Skeletal muscle tissue (tissue), 2 donors: Measurements from ENCODE around the gene FER. TPM values are rescaled to one million over a fixed set of nuclear protein-coding genes. Genes with fewer than 3 reads are reported as not detected.

Experiments used
- small RNA-seq: library from RNA; depleted of rRNA; stranded (forward); fragments of <200 nt; gene quantifications from one replicate; pipeline ENCODE3, GENCODE V24; 2014
- total RNA-seq: library from RNA; depleted of rRNA; stranded (reverse); fragments of >200 nt; gene quantifications from one replicate; pipeline ENCODE4 v1.2.3, GENCODE V29; 2014

FER gene
- total RNA-seq, 1 donor from 2014 or later: 19.8 TPM

Small RNA genes within 50 kb of the gene (small RNA-seq; reads per million reads assigned to genes)
- gene AC109481.1 (not detected), gene RF00019 (not detected), gene RNU6-47P (not detected)
